HG02623 (cell line): ENCODE results near the gene RASGRF1.
A peak's percentile ranks its signal among the peaks of the same experiment; 100 is the strongest.
"Not testable (repeated sequence)": the region's sequence is repeated elsewhere in the genome, so short reads cannot be mapped to it uniquely, and the experiment has no call there.

Experiments used
- ATAC-seq: cut with Tn5 transposase; IDR thresholded peaks from one replicate; pipeline ENCODE4 v1.9.1; 2021; ENCODE audit warnings: moderate library complexity; ENCODE audit not compliant: unreplicated experiment

Gene RASGRF1

GRCh38 chr15:79009379-79009778, 81.2 kb downstream of the RASGRF1 start:
- ATAC-seq: no peak

GRCh38 chr15:79008659-79009058, 81.9 kb downstream of the RASGRF1 start:
- ATAC-seq: no peak

- no peak for ATAC-seq
Measured at GRCh38 chr15:79007066-79007465, 83.5 kb downstream of the RASGRF1 start.

- no peak for ATAC-seq
Measured at GRCh38 chr15:79006071-79006470, 84.5 kb downstream of the RASGRF1 start.

- peak; percentile 78 for ATAC-seq
Measured at GRCh38 chr15:79004336-79004735, 86.2 kb downstream of the RASGRF1 start.

GRCh38 chr15:79003896-79004295, 86.7 kb downstream of the RASGRF1 start:
- no peak for ATAC-seq

GRCh38 chr15:79003301-79003700, 87.3 kb downstream of the RASGRF1 start:
- no peak for ATAC-seq

- no peak for ATAC-seq
Measured at GRCh38 chr15:79002581-79002980, 88.0 kb downstream of the RASGRF1 start.

GRCh38 chr15:78999636-79000035, 90.9 kb downstream of the RASGRF1 start:
- ATAC-seq: no peak

GRCh38 chr15:78998526-78998925, 92.1 kb downstream of the RASGRF1 start:
- no peak for ATAC-seq

- no peak for ATAC-seq
Measured at GRCh38 chr15:78997981-78998499, 92.5 kb downstream of the RASGRF1 start.

GRCh38 chr15:78996894-78997275, 93.7 kb downstream of the RASGRF1 start:
- no peak for ATAC-seq

GRCh38 chr15:78995921-78996893, 94.4 kb downstream of the RASGRF1 start:
- no peak for ATAC-seq

- ATAC-seq: not testable (repeated sequence)
Measured at GRCh38 chr15:78995161-78995560, 95.4 kb downstream of the RASGRF1 start.

GRCh38 chr15:78993931-78994530, 96.5 kb downstream of the RASGRF1 start:
- ATAC-seq: no peak

- ATAC-seq: no peak
Measured at GRCh38 chr15:78993257-78993930, 97.2 kb downstream of the RASGRF1 start.

- no peak for ATAC-seq
Measured at GRCh38 chr15:78992416-78993256, 97.9 kb downstream of the RASGRF1 start.

- ATAC-seq: no peak
Measured at GRCh38 chr15:78991879-78992278, 98.7 kb downstream of the RASGRF1 start.

GRCh38 chr15:78991476-78991875, 99.1 kb downstream of the RASGRF1 start:
- ATAC-seq: no peak

- no peak for ATAC-seq
Measured at GRCh38 chr15:78990278-78990677, 100.3 kb downstream of the RASGRF1 start.
